Erythroblast (primary cell): ENCODE measurements around the gene PWWP2A.

Experiments
- GATA1 ChIP-seq: IDR thresholded peaks from 2 replicates; pipeline ENCODE4 v1.6.1; 2011; ENCODE audit warnings: low read depth, mild to moderate bottlenecking, control low read depth, low read length, moderate library complexity
- POLR2A ChIP-seq: IDR thresholded peaks from 2 replicates; pipeline ENCODE4 v1.6.1; 2011; ENCODE audit warnings: mild to moderate bottlenecking, low read length

DNA sequence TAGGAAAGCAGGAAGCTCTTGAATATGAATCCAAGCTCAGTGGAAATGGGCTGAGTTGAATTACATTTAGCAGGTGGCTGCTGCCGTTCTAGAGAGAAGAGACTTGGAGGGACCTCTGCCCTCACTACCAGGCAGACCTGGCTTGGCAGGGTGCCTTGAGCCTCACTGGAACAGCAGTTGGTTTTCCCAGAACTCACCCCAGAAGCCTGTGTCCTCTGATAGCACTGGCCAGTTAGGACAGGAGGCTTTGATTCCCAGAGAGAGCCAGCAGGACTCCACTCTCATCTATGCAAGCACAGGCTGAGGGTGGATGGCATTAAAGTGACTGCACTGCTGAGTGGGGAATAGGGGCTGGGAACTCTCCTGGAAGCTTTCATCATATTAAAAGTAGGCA, 54.8 kb downstream of the PWWP2A start:
- TF ChIP-seq POLR2A = no peak
- TF ChIP-seq GATA1 = no peak
